ENCODE results near the gene EIF1.

EIF1 gene

DNA sequence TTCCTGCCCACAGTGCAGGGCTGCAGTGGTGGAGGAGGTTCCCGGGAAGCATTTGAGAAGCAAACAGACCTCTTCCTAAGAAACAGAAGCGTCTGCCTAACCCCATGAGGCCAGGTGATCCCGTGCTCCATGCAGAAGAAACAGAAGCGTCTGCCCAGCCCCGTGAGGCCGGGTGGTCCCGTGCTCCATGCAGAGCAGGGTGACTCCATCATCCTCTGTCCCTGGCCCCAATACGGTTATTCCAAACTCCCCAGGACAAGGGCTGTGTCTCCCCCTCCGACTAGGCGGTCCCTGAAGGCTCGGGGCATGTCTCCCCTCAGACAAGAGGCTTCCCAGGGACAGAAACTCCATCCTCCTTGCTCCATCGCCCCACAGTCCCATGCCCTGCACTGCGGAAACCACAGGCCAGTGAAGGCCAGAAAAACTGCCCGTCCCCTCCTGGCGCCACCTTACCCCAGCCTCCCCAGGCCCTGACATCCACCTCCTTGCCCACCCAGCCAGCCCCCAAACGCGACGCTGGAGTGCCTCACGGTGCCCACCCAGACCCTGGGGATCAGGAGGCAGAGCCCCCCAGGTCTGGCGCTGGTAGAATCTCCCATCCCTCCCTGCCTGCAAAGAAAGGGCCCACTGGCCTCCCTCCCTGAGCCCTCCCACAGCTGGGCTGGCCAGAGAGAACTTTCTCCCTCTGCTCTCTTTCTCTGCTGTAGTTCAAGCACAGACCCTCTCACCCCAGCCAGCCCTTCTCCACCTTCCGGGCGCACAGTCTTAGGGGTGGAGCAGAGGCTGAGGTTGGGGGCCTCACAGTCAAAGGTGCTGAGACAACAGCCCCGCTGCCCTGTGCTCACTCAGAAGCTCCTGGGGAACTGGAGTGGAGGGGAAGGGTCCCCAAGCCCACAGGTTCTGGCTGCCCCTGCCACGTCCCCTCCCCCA lies 33.7 kb upstream of the EIF1 start:
- in situ Hi-C loops (cut with MboI; ENCODE audit: low sequenced_read_pairs) = loop anchor here (25.0 kb wide), 1 partner anchor 93 kb away; the partner anchor contains the start of gene KRT9

DNA sequence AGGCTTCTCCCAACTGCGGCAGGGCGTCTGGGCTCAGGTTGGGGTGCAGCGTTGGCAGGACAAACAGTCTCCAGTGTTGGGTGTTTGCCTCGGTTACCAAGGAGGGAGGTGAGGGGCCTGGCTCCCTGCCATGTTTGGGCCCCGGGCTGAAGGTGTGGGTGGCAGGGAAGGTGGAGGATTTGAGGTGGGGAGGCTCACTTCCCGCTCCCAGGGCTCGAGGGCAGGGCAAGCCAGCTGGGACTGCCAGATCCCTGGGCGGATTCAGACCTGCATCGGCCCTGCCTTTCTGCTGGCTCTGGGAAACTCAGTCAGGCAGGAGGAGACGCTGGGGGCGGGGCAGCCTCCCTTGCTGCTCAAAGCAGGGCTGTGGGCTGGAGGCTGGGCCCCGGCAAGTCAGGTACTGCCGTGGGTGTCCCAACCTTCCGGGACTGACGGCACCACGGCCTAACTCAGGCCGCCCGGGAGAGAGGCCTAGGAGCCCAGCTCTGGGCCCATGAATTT lies 33.0 kb upstream of the EIF1 start:
- in situ Hi-C loops (cut with MboI; ENCODE audit: low sequenced_read_pairs) = loop anchor here (25.0 kb wide), 1 partner anchor 93 kb away; the partner anchor contains the start of gene KRT9

DNA sequence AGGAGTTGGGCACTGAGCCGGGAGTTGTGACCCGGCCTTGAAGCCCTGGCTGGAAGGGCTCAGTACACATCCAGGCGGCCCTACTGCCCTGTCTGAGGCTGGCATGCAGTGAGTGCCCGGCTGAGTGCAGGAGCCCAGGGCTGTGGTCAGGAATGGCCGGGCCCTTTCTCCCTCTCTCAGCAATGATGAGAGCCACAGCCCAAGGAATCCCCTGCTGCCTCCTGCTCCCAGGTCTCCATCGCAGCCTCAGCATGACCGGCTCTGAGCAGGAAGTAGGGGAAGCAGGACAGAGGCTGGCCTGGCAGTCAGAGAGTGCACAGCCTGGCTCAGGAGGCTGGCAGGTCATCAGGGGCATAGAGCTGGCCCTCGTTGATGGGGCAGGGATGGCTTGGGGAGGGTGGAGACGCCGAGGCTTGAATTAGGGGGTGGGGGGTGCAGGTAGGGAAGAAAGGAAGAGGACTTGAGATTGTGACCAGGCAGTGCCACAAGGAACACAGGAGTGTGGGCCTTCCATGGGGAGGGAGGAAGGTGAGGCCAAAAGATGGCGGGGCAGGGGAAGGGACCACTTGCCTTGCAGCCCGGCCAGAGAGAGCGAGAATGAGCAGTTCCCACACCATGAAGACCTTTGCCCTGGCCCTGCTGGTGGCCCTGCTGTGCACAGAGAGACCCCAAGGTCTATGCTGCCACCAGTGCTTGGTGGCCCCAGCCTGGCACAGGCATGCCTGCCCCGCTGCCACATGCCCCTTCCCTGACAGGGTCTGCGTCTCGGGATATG lies 32.2 kb upstream of the EIF1 start:
- in situ Hi-C loops (cut with MboI; ENCODE audit: low sequenced_read_pairs) = loop anchor here (25.0 kb wide), 1 partner anchor 94 kb away; the partner anchor contains the start of gene KRT9

DNA sequence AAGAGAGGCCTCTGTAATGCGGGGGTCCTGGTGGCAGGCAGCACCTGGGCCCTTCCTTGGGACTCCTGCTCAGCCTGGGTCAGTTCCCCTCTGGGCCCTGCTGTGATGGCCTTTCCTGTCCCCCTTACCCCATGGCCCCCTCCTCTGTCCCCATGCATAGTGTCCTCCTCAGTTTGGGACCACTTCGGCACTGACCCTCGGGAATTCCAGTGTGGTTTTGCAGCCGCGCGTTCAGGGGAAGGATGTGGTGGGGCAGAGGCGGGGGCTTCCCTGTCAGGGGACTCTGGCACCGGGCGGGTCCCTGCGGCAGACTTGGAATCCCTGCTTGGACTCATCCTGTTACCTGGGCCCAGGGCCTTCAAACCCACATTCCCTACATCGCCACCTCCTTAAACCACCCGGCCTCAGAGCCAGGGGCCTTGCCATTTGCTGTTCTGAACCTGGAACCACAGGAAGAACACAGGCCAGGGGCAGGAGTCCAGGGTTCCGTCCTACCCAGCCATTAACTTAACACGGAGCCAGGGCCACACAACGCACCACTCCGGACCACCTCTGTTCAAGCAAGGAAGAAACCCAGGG lies 31.4 kb upstream of the EIF1 start:
- in situ Hi-C loops (cut with MboI; ENCODE audit: low sequenced_read_pairs) = loop anchor here (25.0 kb wide), 1 partner anchor 95 kb away; the partner anchor contains the start of gene KRT9

DNA sequence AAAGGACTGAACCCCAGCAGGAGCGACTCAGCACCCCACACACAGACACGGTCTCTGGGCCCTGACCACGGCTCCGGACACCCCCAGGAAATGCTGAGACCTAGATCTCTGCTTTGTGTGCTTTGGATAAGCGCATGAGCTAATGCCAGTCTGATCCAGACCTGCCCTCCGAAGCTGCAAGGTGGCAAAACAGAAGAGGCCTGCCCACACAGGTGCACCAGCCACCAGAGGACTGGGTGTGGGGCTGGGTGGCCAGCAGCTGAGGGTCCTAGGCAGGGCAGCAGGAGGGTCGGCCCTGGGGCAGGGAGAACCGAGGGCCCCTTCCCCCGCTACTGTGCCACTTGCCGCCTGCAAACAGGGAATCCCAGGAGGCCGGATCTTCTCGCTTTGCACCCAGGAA lies 30.7 kb upstream of the EIF1 start:
- in situ Hi-C loops (cut with MboI; ENCODE audit: low sequenced_read_pairs) = loop anchor here (25.0 kb wide), 1 partner anchor 96 kb away; the partner anchor contains the start of gene KRT9

DNA sequence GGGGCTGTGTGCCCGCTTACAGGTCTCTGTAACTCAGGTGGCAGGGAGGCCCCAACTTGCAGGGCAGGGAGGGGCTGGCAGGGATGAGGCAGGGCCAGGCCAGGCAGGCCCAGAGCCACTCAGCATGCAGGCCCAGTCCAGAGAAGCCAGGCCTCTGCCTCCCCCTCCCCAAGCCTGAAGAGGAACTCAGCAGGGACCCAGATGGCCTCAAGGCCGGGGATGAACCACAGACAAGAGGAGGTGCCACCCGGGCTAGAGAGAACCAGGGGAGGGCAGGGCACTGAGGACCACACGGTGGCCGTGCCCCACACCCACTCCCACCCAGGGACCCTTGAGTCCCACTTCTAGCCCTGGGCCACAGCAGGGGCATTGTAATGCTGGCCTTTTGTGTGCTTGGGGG lies 29.8 kb upstream of the EIF1 start:
- in situ Hi-C loops (cut with MboI; ENCODE audit: low sequenced_read_pairs) = loop anchor here (25.0 kb wide), 1 partner anchor 97 kb away; the partner anchor contains the start of gene KRT9

DNA sequence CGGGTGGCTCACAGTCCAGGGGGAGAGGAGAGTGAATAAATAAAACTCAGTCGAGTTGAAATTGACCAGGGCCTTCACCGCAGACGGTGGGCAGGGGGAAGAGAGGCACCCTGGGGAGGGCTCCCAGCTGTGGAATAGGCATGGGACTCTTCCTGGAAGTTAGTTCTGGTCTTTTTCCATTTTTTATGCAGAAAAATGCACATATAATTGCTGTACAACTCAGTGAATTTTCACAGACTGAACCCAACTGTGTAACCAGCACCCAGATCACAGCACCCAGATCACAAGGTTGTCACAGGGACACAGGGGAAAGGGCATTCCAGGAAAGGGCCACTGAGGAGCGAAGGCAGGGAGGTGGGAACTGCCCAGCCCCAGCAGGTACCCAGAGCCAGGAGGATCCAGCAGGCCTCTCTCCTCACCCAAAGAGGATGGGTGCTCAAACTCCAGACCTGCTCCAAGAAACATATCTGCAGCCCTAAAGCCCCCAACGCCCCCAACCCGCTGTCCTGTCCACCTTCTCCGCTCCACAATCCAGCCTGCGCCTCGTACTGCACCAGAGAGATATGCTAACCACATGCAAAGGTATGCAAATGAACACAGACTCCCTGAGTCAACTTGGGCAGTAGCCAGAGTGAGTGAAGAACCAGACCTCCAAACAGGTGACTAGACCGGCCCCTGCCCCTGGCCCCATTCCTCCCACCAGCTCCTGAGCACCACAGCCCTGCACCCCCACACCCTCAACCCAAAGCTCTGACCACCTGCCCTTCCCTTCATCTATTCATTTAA lies 29.1 kb upstream of the EIF1 start:
- in situ Hi-C loops (cut with MboI; ENCODE audit: low sequenced_read_pairs) = loop anchor here (25.0 kb wide), 1 partner anchor 97 kb away; the partner anchor contains the start of gene KRT9

DNA sequence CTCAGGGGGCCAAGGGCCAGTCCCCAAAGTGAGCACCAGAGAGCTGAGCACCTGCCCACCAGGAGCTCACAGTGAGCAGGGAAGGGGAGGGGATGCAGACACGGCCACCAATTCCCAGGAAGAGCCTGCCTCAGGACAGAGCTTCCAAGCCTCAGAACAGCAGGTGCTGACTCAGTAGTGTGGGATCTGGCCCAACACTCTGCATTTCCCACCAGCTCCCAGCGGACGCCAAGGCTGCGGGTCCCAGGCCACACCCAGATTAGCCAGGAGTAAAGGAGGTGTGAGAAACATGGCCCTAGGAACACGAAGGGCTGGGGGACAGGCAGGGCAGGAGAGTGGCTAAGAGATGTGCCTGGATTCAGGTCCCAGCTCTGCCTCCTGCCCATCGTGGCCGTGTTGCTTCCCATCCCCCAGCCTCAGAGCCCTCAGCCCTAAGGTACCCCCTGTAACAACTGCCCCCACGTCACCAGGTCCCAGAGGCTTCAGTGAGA lies 28.4 kb upstream of the EIF1 start:
- in situ Hi-C loops (cut with MboI; ENCODE audit: low sequenced_read_pairs) = loop anchor here (25.0 kb wide), 1 partner anchor 98 kb away; the partner anchor contains the start of gene KRT9

DNA sequence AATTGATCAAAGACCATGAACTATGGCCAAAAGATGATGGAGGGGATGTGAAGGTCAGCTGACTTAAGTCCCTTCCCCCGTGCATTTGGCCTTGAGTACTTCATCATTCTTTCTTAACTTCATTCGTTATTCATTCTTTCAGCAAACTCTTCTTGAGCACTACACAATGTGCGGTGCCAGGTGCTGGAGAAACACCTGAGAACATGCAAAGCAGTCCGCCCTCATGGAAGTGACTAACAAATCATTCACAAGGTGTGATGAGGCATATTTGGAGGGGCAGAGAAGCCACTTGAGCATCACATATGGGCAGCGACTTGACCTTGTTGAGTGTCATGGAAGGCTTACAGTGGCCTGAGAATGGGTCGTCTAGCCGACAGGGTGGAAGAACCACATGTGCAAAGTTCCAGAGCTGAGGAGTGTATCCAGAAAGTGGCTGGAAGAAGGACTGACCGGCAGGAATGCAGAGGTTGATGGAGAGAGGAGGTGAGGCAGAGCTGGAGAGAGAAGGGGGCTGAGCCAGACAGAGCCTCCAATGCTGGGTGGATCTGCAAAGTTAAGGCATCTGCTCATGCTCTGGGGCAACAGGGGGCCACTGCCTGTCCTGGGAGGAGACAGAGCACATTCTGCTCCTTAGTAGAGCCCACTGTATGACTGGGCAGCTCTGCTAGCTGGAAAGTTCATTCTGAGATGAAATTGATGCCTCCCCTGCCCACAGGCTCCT lies 25.1 kb upstream of the EIF1 start:
- in situ Hi-C loops (cut with MboI; ENCODE audit: low sequenced_read_pairs) = loop anchor here (25.0 kb wide), 1 partner anchor 101 kb away; the partner anchor contains the start of gene KRT9

DNA sequence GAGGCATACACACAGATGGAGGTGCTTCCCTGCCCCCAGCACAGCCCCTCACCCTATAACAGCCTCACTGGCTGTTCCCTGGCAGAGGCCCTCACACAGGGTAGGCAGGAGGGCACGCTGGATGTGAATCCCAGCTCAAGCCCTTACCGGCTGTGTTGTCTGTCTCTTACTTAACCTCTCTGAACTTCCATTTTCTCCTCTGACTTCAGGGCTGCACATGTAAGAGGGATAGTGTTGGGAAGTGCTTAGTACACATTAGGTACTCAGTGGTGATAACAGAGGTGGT lies 24.6 kb upstream of the EIF1 start:
- in situ Hi-C loops (cut with MboI; ENCODE audit: low sequenced_read_pairs) = loop anchor here (25.0 kb wide), 1 partner anchor 102 kb away; the partner anchor contains the start of gene KRT9

DNA sequence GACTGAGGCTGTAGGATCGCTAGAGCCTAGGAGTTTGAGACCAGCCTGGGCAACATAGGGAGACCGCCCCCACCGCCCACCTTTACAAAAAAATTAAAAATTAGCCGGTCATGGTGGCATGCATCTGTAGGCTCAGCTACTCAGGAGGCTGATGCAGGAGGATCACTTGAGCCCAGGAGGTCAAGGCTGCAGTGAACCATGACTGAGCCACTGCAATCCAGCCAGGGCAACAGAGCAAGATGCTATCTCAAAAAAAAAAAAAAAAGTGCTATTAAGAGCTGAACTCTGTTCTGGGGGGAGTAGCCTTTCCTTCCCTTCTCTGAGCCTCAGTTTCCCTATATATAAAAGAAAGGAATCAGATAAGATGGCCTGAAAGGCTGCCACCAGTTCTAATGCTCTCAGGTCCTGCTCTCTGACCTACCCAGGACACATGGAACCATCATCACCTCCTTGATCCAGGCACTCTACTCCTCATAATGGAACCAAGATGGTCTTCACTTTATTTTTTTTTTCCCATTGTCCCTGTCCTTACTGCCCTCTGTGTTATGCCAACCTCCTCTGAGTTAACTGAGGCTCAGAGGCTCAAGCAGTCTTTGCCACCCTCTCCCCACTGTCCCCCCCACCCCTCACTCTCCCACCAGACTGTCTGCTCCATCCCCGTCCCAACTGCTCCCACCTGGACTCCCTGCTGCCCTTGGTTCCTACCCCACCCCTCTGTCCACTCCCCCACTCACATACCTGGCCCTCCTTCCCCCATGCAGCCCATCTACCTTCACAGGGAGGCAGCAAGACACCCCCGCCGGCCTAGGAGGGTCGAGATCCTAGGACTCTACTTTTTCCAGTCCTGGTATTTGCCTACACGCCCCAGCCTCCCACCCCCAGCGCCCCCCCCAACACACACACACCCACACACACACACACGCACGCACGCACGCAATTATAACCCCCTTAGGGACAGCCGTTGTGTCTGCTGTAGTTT lies 23.8 kb upstream of the EIF1 start:
- in situ Hi-C loops (cut with MboI; ENCODE audit: low sequenced_read_pairs) = loop anchor here (25.0 kb wide), 1 partner anchor 103 kb away; the partner anchor contains the start of gene KRT9

DNA sequence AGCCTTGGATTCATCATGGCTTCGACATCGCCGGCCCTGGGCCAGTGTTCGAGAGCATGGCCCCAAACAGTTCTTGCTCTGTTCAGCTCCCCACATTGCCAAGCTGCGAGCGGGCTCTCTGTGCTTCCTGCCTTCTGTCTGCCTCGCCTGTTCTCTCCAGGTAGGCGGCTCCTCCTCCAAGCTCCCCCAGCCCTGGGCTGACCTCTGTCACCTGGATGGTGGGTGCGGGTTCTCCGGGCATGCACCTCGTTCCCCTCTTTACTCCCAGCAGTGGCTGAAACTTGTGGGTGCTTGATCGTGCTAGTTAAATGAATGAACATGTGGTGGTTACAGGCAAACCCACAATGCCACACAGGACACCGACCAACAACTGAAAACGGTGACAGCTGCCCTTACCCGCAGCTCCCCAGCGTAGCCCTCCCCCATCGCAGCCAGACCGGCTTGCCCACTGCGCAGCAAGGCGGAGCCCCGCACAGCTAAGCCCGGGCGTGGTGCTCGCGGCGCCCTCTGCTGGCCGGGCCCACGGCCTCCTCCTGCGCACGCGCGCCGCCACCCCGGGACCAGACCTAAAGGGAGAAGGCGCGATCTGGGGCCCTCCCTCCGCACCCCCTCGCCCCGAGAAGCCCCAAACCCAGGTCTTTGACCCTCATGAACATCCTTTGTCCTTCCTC lies 23.0 kb upstream of the EIF1 start:
- in situ Hi-C loops (cut with MboI; ENCODE audit: low sequenced_read_pairs) = loop anchor here (25.0 kb wide), 1 partner anchor 103 kb away; the partner anchor contains the start of gene KRT9

DNA sequence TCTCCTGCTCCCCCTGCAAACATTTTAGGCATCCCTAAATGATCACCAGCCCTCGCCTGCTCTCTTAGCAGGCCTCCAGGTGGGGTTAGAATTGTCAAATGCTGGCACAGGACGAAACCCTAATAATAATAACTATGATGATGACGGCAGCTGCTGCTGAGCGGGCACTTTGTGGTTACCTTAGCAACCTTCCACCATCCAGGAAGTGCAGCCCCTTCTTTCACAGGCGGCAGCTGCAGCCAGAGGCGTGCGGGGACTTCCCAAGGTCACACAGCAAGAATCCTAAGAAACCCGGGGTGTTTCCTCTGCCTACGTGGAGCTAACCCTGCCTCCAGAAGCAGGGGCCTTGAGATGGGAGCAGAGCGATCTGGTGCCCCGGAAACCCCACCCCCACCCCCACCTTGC lies 22.4 kb upstream of the EIF1 start:
- in situ Hi-C loops (cut with MboI; ENCODE audit: low sequenced_read_pairs) = loop anchor here (25.0 kb wide), 1 partner anchor 104 kb away; the partner anchor contains the start of gene KRT9

DNA sequence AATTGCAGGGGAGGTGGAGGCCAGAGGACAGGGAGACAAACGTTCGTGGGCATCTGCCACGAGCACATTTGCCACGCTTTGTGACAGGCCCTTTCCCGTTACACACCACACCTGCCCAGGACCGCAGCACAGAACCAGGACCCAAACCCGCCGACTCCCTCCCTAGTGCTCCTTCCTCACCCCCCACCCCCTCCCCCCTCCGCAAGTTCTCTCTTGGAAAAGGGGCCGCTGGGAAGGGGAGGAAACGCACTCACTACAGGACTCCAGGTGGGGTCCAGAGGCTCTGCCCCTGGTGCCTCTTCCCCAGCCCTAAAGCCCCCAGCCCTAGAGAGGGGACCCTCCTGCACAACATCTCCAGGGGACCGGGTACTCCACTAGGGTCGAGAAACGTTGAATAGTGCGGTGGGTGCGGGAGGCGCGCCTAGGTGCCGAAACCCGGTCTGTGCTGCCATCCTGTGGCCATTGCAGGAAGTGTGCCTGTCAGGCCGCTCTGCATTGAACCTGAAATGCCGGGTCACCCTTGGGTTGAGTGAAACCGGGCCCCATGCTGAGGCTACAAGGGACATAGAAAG lies 21.9 kb upstream of the EIF1 start:
- in situ Hi-C loops (cut with MboI; ENCODE audit: low sequenced_read_pairs) = loop anchor here (25.0 kb wide), 1 partner anchor 104 kb away; the partner anchor contains the start of gene KRT9

DNA sequence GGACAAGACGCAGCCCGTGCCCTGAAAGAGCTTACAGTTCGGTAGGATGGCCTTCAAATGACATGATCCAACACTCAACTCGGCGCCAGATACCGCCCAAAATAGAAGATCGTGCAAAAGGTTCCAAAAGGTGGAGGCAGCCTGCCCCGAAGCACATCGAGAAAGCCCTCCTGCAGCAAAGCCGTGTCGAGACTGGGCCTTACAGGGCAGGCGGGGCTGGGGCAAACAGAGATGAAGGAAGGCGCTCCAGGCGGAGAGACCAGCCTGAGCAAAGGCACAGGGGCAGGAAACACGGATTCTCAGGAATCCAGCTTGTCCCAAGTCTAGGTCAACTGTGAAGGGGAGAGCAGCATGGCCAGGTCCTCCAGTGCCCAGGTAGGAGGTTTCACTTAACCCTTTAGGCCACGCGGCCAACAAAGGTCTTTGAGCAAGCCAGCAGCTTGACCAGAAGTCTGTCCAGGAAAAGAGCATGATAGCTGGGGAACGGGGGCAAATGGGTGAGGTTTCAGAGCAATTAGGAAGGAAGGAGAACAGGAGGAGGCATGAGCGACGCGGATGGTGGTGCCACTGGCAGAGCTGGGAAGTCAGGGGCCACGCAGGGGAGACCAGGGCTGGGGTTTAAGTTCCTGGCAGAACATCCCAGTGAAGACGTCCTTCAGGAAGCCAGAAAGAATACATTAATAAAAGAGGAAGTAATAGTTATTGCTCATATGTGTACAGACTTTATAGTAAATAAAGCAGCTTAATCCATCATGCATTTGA lies 21.2 kb upstream of the EIF1 start:
- in situ Hi-C loops (cut with MboI; ENCODE audit: low sequenced_read_pairs) = loop anchor here (25.0 kb wide), 1 partner anchor 105 kb away; the partner anchor contains the start of gene KRT9

DNA sequence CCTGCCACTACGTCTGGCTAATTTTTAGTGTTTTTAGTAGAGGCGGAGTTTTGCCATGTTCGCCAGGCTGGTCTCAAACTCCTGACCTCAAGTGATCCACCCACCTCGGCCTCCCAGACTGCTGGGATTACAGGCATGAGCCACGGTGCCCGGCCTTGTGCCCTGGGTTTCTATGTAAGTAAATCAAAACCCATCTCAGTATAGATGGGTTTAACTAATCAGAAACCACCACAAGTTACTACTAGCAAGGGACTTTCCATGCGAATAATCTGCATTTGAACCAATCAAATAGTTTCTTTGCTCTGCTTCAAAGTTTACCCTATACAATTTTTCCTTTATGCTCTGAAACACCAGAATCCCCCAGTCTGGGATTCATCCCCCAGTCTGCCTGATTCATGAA lies 16.5 kb upstream of the EIF1 start:
- in situ Hi-C loops (cut with MboI; ENCODE audit: low sequenced_read_pairs) = loop anchor here (25.0 kb wide), 1 partner anchor 110 kb away; the partner anchor contains the start of gene KRT9
